HPDE6-E6E7 (cell line): ENCODE measurements around the gene CELF2.
"Not testable (repeated sequence)": the region's sequence is repeated elsewhere in the genome, so short reads cannot be mapped to it uniquely, and the experiment has no call there.

Experiments
- DNase-seq: peaks from one replicate; pipeline ENCODE4 v3.0.0; 2011; ENCODE audit warnings: missing footprints; ENCODE audit errors: extremely low spot score

The CELF2 gene

GRCh38 chr10:11170993-11171851 is 153.6 kb downstream of the CELF2 start:
- no peak for DNase-seq

- no peak for DNase-seq
These were observed 155.4 kb downstream of the CELF2 start for GRCh38 chr10:11173042-11173441.

GRCh38 chr10:11175823-11176243 is 158.2 kb downstream of the CELF2 start:
- no peak for DNase-seq

GRCh38 chr10:11176746-11177145 is 159.1 kb downstream of the CELF2 start:
- DNase-seq: no peak

GRCh38 chr10:11177381-11177780 is 159.7 kb downstream of the CELF2 start:
- DNase-seq: no peak

GRCh38 chr10:11177926-11178471 is 160.3 kb downstream of the CELF2 start:
- no peak for DNase-seq

- DNase-seq: no peak
These were observed 161.2 kb downstream of the CELF2 start for GRCh38 chr10:11178606-11179515.

GRCh38 chr10:11179516-11180105 is 161.9 kb downstream of the CELF2 start:
- no peak for DNase-seq

- DNase-seq: no peak
These were observed 162.6 kb downstream of the CELF2 start for GRCh38 chr10:11180228-11180627.

- no peak for DNase-seq
These were observed 164.3 kb downstream of the CELF2 start for GRCh38 chr10:11181978-11182377.

- DNase-seq: no peak
These were observed 165.3 kb downstream of the CELF2 start for GRCh38 chr10:11183015-11183414.

GRCh38 chr10:11184093-11184492 is 166.4 kb downstream of the CELF2 start:
- DNase-seq: no peak

- not testable (repeated sequence) for DNase-seq
These were observed 167.5 kb downstream of the CELF2 start for GRCh38 chr10:11185128-11185665.

GRCh38 chr10:11186374-11186773 is 168.7 kb downstream of the CELF2 start:
- DNase-seq: no peak

- DNase-seq: no peak
These were observed 172.1 kb downstream of the CELF2 start for GRCh38 chr10:11189582-11190376.

- no peak for DNase-seq
These were observed 173.5 kb downstream of the CELF2 start for GRCh38 chr10:11191190-11191589.

GRCh38 chr10:11191678-11192077 is 174.0 kb downstream of the CELF2 start:
- DNase-seq: no peak

- no peak for DNase-seq
These were observed 174.8 kb downstream of the CELF2 start for GRCh38 chr10:11192304-11193000.

- DNase-seq: no peak
These were observed 175.4 kb downstream of the CELF2 start for GRCh38 chr10:11193001-11193551.
